ENCODE measurements around the gene ZP1. TPM values are rescaled to one million over a fixed set of nuclear protein-coding genes. Genes with fewer than 3 reads are reported as not detected.

ZP1 gene
- total RNA-seq, 1 donor from 2014 or later, result not detected

GRCh38 chr11:60910711-60911380 is 43.5 kb downstream of the ZP1 start:
- DNase-seq (no peak), ATAC-seq (no peak)
- Histone ChIP-seq H3K4me1 (peaks cover 27% of the 10 kb centered on the region), H3K27ac (no peak overlapping the region), H3K27me3 (no peaks in the 10 kb centered on the region), H3K36me3 (no peaks in the 10 kb centered on the region), H3K9me3 (no peaks in the 10 kb centered on the region), H3K4me3 (no peak overlapping the region)
- intact Hi-C loops (cut with DNase I), result no loop called here
- peak; percentile 27 for TF ChIP-seq CTCF (IDR thresholded peaks at IDR 0.05)

- Histone ChIP-seq H3K4me3 (no peak overlapping the region), H3K4me1 (peaks cover 30% of the 10 kb centered on the region), H3K9me3 (no peaks in the 10 kb centered on the region), H3K36me3 (no peaks in the 10 kb centered on the region), H3K27ac (peak overlapping the region; percentile 48), H3K27me3 (no peaks in the 10 kb centered on the region)
- ATAC-seq, result no peak
- DNase-seq, result no peak
- TF ChIP-seq CTCF (IDR thresholded peaks at IDR 0.05), result no peak
- intact Hi-C loops (cut with DNase I), result no loop called here
Observed at GRCh38 chr11:60912223-60912850, 45.0 kb downstream of the ZP1 start.

- Histone ChIP-seq H3K4me3 (peak overlapping the region; percentile 83), H3K36me3 (no peaks in the 10 kb centered on the region), H3K27me3 (no peaks in the 10 kb centered on the region), H3K27ac (peak overlapping the region; percentile 96), H3K4me1 (peaks cover 30% of the 10 kb centered on the region), H3K9me3 (no peaks in the 10 kb centered on the region)
- no peak for TF ChIP-seq CTCF (IDR thresholded peaks at IDR 0.05)
- DNase-seq (no peak), ATAC-seq (no peak)
- intact Hi-C loops (cut with DNase I), result no loop called here
Observed at GRCh38 chr11:60912851-60913528, 45.6 kb downstream of the ZP1 start.

- no peaks in the 10 kb centered on the region for H3K36me3 ChIP-seq
- peaks cover 36% of the 10 kb centered on the region for H3K4me1 ChIP-seq
- ATAC-seq (peak; percentile 83), DNase-seq (peak; percentile 94)
- no peaks in the 10 kb centered on the region for H3K9me3 ChIP-seq
- peak within 1 kb of the TSS; percentile 96 for H3K27ac ChIP-seq
- intact Hi-C loops (cut with DNase I), result no loop called here
- no peak for TF ChIP-seq CTCF (IDR thresholded peaks at IDR 0.05)
- H3K4me3 ChIP-seq, result peak within 1 kb of the TSS; percentile 83
- H3K27me3 ChIP-seq, result no peaks in the 10 kb centered on the region
Observed at GRCh38 chr11:60913793-60914632, 46.7 kb downstream of the ZP1 start, which contains the start of gene TMEM109. TMEM109 (plus strand) TSS chr11:60914158; CDS start chr11:60919694, 5,536 bp downstream.

- H3K27me3 ChIP-seq, result no peaks in the 10 kb centered on the region
- no peak for TF ChIP-seq CTCF (IDR thresholded peaks at IDR 0.05)
- no peaks in the 10 kb centered on the region for H3K9me3 ChIP-seq
- ATAC-seq (peak; percentile 44), DNase-seq (peak; percentile 75)
- H3K4me1 ChIP-seq, result peaks cover 44% of the 10 kb centered on the region
- peak overlapping the region; percentile 83 for H3K4me3 ChIP-seq
- intact Hi-C loops (cut with DNase I), result no loop called here
- peaks cover 1% of the 10 kb centered on the region for H3K36me3 ChIP-seq
- peak overlapping the region; percentile 96 for H3K27ac ChIP-seq
Observed at GRCh38 chr11:60914633-60915247, 47.4 kb downstream of the ZP1 start.
